ENCODE results near the gene ZNF334. TPM values are rescaled to one million over a fixed set of nuclear protein-coding genes. Genes with fewer than 3 reads are reported as not detected.

The ZNF334 gene
- total and polyA plus RNA-seq, 10 donors, result 1.2 to 4.5 (median 2.2) TPM

GRCh38 chr20:46501961-46502360, 11.4 kb downstream of the ZNF334 start:
- H3K27ac ChIP-seq, result no peak overlapping the region
- no peak overlapping the region for H3K4me3 ChIP-seq
- no peak for DNase-seq
- no peaks in the 10 kb centered on the region for H3K36me3 ChIP-seq
- 81 to 92% (median 89%) methylated on average over 6 of the region's 6 CpGs for WGBS, 5 donors
- intact Hi-C loops (cut with DNase I; ENCODE audit: low total_unique reads), result no loop called here
- H3K4me1 ChIP-seq, result no peaks in the 10 kb centered on the region
- no peak for TF ChIP-seq POLR2A (IDR thresholded peaks at IDR 0.05)
- no peak for TF ChIP-seq CTCF (IDR thresholded peaks at IDR 0.05 in 8 of 11, conservative IDR thresholded peaks at IDR 0.05 in 3 of 11)
- TF ChIP-seq POLR2AphosphoS5 (IDR thresholded peaks at IDR 0.05), result no peak
- no peaks in the 10 kb centered on the region for H3K27me3 ChIP-seq (replicated peaks in 1 of 7)
- peaks cover 17 to 69% (median 47%) of the 10 kb centered on the region in 8 donors for H3K9me3 ChIP-seq

GRCh38 chr20:46501337-46501942, 11.9 kb downstream of the ZNF334 start:
- H3K27ac ChIP-seq, result no peak overlapping the region
- H3K27me3 ChIP-seq (replicated peaks in 1 of 7), result no peaks in the 10 kb centered on the region
- H3K36me3 ChIP-seq, result no peaks in the 10 kb centered on the region
- no peak overlapping the region for H3K4me3 ChIP-seq
- TF ChIP-seq CTCF (IDR thresholded peaks at IDR 0.05 in 8 of 11, conservative IDR thresholded peaks at IDR 0.05 in 3 of 11) (no peak), POLR2A (IDR thresholded peaks at IDR 0.05) (no peak), POLR2AphosphoS5 (IDR thresholded peaks at IDR 0.05) (no peak)
- H3K9me3 ChIP-seq, result peaks cover 17 to 72% (median 47%) of the 10 kb centered on the region in 8 donors
- no peaks in the 10 kb centered on the region for H3K4me1 ChIP-seq
- WGBS, 5 donors, result 91 to 97% (median 93%) methylated on average over 5 of the region's 5 CpGs
- intact Hi-C loops (cut with DNase I; ENCODE audit: low total_unique reads), result no loop called here
- no peak for DNase-seq

- intact Hi-C loops (cut with DNase I; ENCODE audit: low total_unique reads), result no loop called here
- no peak for DNase-seq
- no peaks in the 10 kb centered on the region for H3K36me3 ChIP-seq
- 74 to 89% (median 86%) methylated on average over 4 of the region's 4 CpGs for WGBS, 5 donors
- H3K4me1 ChIP-seq, result no peaks in the 10 kb centered on the region
- H3K27ac ChIP-seq, result no peak overlapping the region
- no peak overlapping the region for H3K4me3 ChIP-seq
- peaks cover 0 to 14% (median 0%) of the 10 kb centered on the region in 7 donors for H3K27me3 ChIP-seq (replicated peaks in 1 of 7)
- H3K9me3 ChIP-seq, result peaks cover 0 to 19% (median under 1%) of the 10 kb centered on the region in 8 donors
- TF ChIP-seq POLR2AphosphoS5 (IDR thresholded peaks at IDR 0.05), result no peak
- no peak for TF ChIP-seq POLR2A (IDR thresholded peaks at IDR 0.05)
- no peak for TF ChIP-seq CTCF (IDR thresholded peaks at IDR 0.05 in 8 of 11, conservative IDR thresholded peaks at IDR 0.05 in 3 of 11)
Observed at GRCh38 chr20:46494077-46494476, 19.3 kb downstream of the ZNF334 start.

GRCh38 chr20:46491354-46491753, 22.0 kb downstream of the ZNF334 start:
- Histone ChIP-seq H3K4me3 (no peak overlapping the region), H3K36me3 (no peaks in the 10 kb centered on the region), H3K4me1 (no peaks in the 10 kb centered on the region), H3K27me3 (replicated peaks in 1 of 7) (peaks cover 0 to 32% (median 0%) of the 10 kb centered on the region in 7 donors), H3K9me3 (no peaks in the 10 kb centered on the region), H3K27ac (no peak overlapping the region)
- TF ChIP-seq POLR2A (IDR thresholded peaks at IDR 0.05), result no peak
- TF ChIP-seq CTCF (IDR thresholded peaks at IDR 0.05 in 8 of 11, conservative IDR thresholded peaks at IDR 0.05 in 3 of 11), result no peak
- TF ChIP-seq POLR2AphosphoS5 (IDR thresholded peaks at IDR 0.05), result no peak
- DNase-seq, result no peak
- WGBS, 5 donors, result 89 to 97% (median 92%) methylated on average over 8 of the region's 8 CpGs
- intact Hi-C loops (cut with DNase I; ENCODE audit: low total_unique reads), result no loop called here
